K562 (cell line): ENCODE data around the gene SART1. TPM values are rescaled to one million over a fixed set of nuclear protein-coding genes. Genes with fewer than 3 reads are reported as not detected.

Experiments
- ARHGAP35 ChIP-seq: fragments of 450-650 bp; IDR thresholded peaks from 2 replicates; pipeline ENCODE4 v1.6.1; 2018; ENCODE audit not compliant: partially characterized antibody
- BRF1 ChIP-seq: IDR thresholded peaks from 3 replicates; pipeline ENCODE4 v1.6.1; 2011; ENCODE audit warnings: borderline replicate concordance, mild to moderate bottlenecking; ENCODE audit not compliant: insufficient read length; ENCODE audit errors: extremely low read depth
- CC2D1A ChIP-seq: fragments of 450-650 bp; IDR thresholded peaks from 2 replicates; pipeline ENCODE4 v1.6.1; 2017; ENCODE audit warnings: mild to moderate bottlenecking
- CEBPG ChIP-seq, 3 experiments: fragments of 200-800 bp in 1 of 3; sonication (Bioruptor generic) in 1 of 3; sonication (generic) in 1 of 3; formaldehyde crosslinking in 1 of 3; IDR thresholded peaks in 2 of 3; conservative IDR thresholded peaks in 1 of 3; 2 replicates each; pipeline versions ENCODE4 v1.6.1 to v1.8.0; 2016 to 2022; ENCODE audit warnings: missing compliant biosample characterization in 2 of 3, missing genetic modification characterization in 2 of 3, mild to moderate bottlenecking in 1 of 3, missing genetic modification reagents in 1 of 3
- CREB1 ChIP-seq, 2 experiments: sonication (generic) in 1 of 2; formaldehyde crosslinking in 1 of 2; IDR thresholded peaks; 2 replicates each; pipeline versions ENCODE4 v1.6.1 to v1.8.0; 2012 to 2022; ENCODE audit warnings: inconsistent platforms in 1 of 2, mild to moderate bottlenecking in 1 of 2, missing genetic modification reagents in 1 of 2, moderate library complexity in 1 of 2
- CXXC5 ChIP-seq: fragments of 250-450 bp; sonication (Bioruptor Pico); IDR thresholded peaks from 2 replicates; pipeline ENCODE4 v1.8.0; 2022; ENCODE audit warnings: inconsistent platforms, mild to moderate bottlenecking, moderate library complexity
- KLF10 ChIP-seq: fragments of 250-450 bp; sonication (Bioruptor Pico); IDR thresholded peaks from 2 replicates; pipeline ENCODE4 v1.6.1; 2021; ENCODE audit warnings: matching md5 sums
- MBD2 ChIP-seq: sonication (generic); IDR thresholded peaks from 2 replicates; pipeline ENCODE4 v1.6.1; 2016; ENCODE audit warnings: low read depth, borderline replicate concordance
- SAP30 ChIP-seq: fragments of 200-600 bp; sonication (generic); IDR thresholded peaks from 2 replicates; pipeline ENCODE4 v1.6.1; 2012; ENCODE audit warnings: borderline replicate concordance, low read depth, mild to moderate bottlenecking, moderate library complexity, low read length, control low read depth, inconsistent platforms; ENCODE audit not compliant: insufficient read depth, poor library complexity, severe bottlenecking
- SP1 ChIP-seq: sonication (generic); formaldehyde crosslinking; IDR thresholded peaks from 2 replicates; pipeline ENCODE4 v1.8.1; 2022; ENCODE audit warnings: mild to moderate bottlenecking, missing genetic modification reagents
- SREBF2 ChIP-seq: sonication (generic); formaldehyde crosslinking; IDR thresholded peaks from 2 replicates; pipeline ENCODE4 v1.4.0; 2020; ENCODE audit warnings: mild to moderate bottlenecking, missing genetic modification reagents
- TAF7 ChIP-seq: fragments of 450-650 bp; IDR thresholded peaks from 2 replicates; pipeline ENCODE4 v1.6.1; 2016; ENCODE audit warnings: missing genetic modification characterization, missing compliant biosample characterization
- TFAP4 ChIP-seq: sonication (generic); formaldehyde crosslinking; IDR thresholded peaks from 2 replicates; pipeline ENCODE4 v1.8.0; 2022; ENCODE audit warnings: missing genetic modification reagents, mild to moderate bottlenecking, moderate library complexity, borderline replicate concordance
- ZNF280B ChIP-seq: fragments of 250-450 bp; sonication (Bioruptor Pico); IDR thresholded peaks from 2 replicates; pipeline ENCODE4 v1.5.1; 2021; ENCODE audit warnings: mild to moderate bottlenecking
- ZNF282 ChIP-seq: sonication (generic); formaldehyde crosslinking; IDR thresholded peaks from 2 replicates; pipeline ENCODE4 v1.8.1; 2023; ENCODE audit warnings: missing genetic modification reagents
- ZNF583 ChIP-seq: fragments of 250-450 bp; sonication (Bioruptor Pico); IDR thresholded peaks from 2 replicates; pipeline ENCODE4 v1.4.0; 2020
- polyA plus RNA-seq, 8 experiments: library from polyadenylated mRNA; depleted of rRNA in 4 of 8; stranded (reverse) in 5 of 8; unstranded in 3 of 8; fragments of >200 nt; fragmentation: Nextera tagmentation in 2 of 8; fragmentation: Illumina TruSeq in 1 of 8; extraction: Ambion mirVana in 2 of 8; extraction: Trizol in 1 of 8; gene quantifications; 2 replicates each; pipeline versions ENCODE4 v1.2.1 to v1.2.3, GENCODE V29; 2011 to 2014; ENCODE audit warnings: inconsistent platforms in 1 of 8, missing spikeins in 1 of 8
- total RNA-seq, 7 experiments: library from RNA; depleted of rRNA in 6 of 7; stranded (reverse); fragments of >200 nt in 6 of 7; fragmentation: Illumina TruSeq in 2 of 7; extraction: Trizol in 2 of 7; gene quantifications; 2 replicates each; pipeline versions ENCODE4 v1.2.1 to v1.2.3, GENCODE V29; 2011 to 2021; ENCODE audit warnings: low replicate concordance in 1 of 7
- TF ChIP-seq, protein P1 (sequence below): sonication (generic); formaldehyde crosslinking; IDR thresholded peaks from 2 replicates; pipeline ENCODE4 v1.8.0; 2022; ENCODE audit warnings: mild to moderate bottlenecking, missing genetic modification reagents
- TF ChIP-seq, protein P2 (sequence below): fragments of 450-650 bp; formaldehyde crosslinking; conservative IDR thresholded peaks from 2 replicates; pipeline ENCODE4 v1.4.0; 2022; ENCODE audit warnings: mild to moderate bottlenecking, missing genetic modification characterization

The SART1 gene
- total and polyA plus RNA-seq, 9 of the 15 experiments (the other 6 are each of a cell fraction or from before 2014, with no cell fraction given): 4.8 to 84.1 (median 31.7) TPM

GRCh38 chr11:65961267-65962140 lies at the start of gene SART1 (continued):
- TF ChIP-seq, protein P1, sequence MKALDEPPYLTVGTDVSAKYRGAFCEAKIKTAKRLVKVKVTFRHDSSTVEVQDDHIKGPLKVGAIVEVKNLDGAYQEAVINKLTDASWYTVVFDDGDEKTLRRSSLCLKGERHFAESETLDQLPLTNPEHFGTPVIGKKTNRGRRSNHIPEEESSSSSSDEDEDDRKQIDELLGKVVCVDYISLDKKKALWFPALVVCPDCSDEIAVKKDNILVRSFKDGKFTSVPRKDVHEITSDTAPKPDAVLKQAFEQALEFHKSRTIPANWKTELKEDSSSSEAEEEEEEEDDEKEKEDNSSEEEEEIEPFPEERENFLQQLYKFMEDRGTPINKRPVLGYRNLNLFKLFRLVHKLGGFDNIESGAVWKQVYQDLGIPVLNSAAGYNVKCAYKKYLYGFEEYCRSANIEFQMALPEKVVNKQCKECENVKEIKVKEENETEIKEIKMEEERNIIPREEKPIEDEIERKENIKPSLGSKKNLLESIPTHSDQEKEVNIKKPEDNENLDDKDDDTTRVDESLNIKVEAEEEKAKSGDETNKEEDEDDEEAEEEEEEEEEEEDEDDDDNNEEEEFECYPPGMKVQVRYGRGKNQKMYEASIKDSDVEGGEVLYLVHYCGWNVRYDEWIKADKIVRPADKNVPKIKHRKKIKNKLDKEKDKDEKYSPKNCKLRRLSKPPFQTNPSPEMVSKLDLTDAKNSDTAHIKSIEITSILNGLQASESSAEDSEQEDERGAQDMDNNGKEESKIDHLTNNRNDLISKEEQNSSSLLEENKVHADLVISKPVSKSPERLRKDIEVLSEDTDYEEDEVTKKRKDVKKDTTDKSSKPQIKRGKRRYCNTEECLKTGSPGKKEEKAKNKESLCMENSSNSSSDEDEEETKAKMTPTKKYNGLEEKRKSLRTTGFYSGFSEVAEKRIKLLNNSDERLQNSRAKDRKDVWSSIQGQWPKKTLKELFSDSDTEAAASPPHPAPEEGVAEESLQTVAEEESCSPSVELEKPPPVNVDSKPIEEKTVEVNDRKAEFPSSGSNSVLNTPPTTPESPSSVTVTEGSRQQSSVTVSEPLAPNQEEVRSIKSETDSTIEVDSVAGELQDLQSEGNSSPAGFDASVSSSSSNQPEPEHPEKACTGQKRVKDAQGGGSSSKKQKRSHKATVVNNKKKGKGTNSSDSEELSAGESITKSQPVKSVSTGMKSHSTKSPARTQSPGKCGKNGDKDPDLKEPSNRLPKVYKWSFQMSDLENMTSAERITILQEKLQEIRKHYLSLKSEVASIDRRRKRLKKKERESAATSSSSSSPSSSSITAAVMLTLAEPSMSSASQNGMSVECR (CRISPR knock-in tag): peak; percentile 89
- TF ChIP-seq SAP30: peak; percentile 94
- peak; percentile 92 for TF ChIP-seq CXXC5
- TF ChIP-seq TAF7 (tag): peak; percentile 78
- TF ChIP-seq TFAP4 (CRISPR knock-in tag): peak; percentile 92
- no peak for TF ChIP-seq ZNF280B (CRISPR knock-in tag)
- peak; percentile 35; the same call in 1 of the 2 replicates for TF ChIP-seq ZNF583 (CRISPR knock-in tag)
- peak; percentile 75; the same call in 1 of the 2 replicates for TF ChIP-seq MBD2
- TF ChIP-seq CEBPG (CRISPR knock-in tag; IDR thresholded peaks at IDR 0.05): no peak
- TF ChIP-seq CEBPG (tag; conservative IDR thresholded peaks at IDR 0.05 in 1 of 2, IDR thresholded peaks at IDR 0.05 in 1 of 2): no peak
- TF ChIP-seq SREBF2 (CRISPR knock-in tag): no peak
- TF ChIP-seq ARHGAP35: no peak
- TF ChIP-seq CC2D1A: 0 out of 2 replicates have a peak, but pooled peaks have one; percentile 27
- peak; percentile 50 for TF ChIP-seq CREB1 (IDR thresholded peaks at IDR 0.05)
- TF ChIP-seq CREB1 (CRISPR knock-in tag; IDR thresholded peaks at IDR 0.05): peak; percentile 56; the same call in 1 of the 2 replicates
- TF ChIP-seq, protein P2, sequence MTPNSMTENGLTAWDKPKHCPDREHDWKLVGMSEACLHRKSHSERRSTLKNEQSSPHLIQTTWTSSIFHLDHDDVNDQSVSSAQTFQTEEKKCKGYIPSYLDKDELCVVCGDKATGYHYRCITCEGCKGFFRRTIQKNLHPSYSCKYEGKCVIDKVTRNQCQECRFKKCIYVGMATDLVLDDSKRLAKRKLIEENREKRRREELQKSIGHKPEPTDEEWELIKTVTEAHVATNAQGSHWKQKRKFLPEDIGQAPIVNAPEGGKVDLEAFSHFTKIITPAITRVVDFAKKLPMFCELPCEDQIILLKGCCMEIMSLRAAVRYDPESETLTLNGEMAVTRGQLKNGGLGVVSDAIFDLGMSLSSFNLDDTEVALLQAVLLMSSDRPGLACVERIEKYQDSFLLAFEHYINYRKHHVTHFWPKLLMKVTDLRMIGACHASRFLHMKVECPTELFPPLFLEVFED (CRISPR knock-in tag): 0 out of 2 replicates have a peak, but pooled peaks have one; percentile 44
- 0 out of 2 replicates have a peak, but pooled peaks have one; percentile 71 for TF ChIP-seq ZNF282 (CRISPR knock-in tag)
- TF ChIP-seq KLF10 (CRISPR knock-in tag): no peak
- peak; percentile 76 for TF ChIP-seq SP1 (CRISPR knock-in tag)
- no peak for TF ChIP-seq BRF1
